HEK293 (cell line): Measurements from ENCODE around the gene LTO1.

Source experiments
- CTCF ChIP-seq: fragments of 450-650 bp; formaldehyde crosslinking; IDR thresholded peaks from 2 replicates; pipeline ENCODE4 v1.5.1; 2016; ENCODE audit warnings: missing biosample characterization, missing genetic modification characterization
- ZBTB7A ChIP-seq: fragments of 450-650 bp; formaldehyde crosslinking; IDR thresholded peaks from 2 replicates; pipeline ENCODE4 v1.5.1; 2016; ENCODE audit warnings: low read depth, missing biosample characterization, missing genetic modification characterization
- ZNF280D ChIP-seq: fragments of 450-650 bp; formaldehyde crosslinking; IDR thresholded peaks from 2 replicates; pipeline ENCODE4 v1.5.1; 2016; ENCODE audit warnings: missing biosample characterization, missing genetic modification characterization

GRCh38 chr11:69702239-69702691 is 27.1 kb upstream of the LTO1 start:
- TF ChIP-seq ZBTB7A = no peak
- TF ChIP-seq ZNF280D = no peak
- no peak for TF ChIP-seq CTCF
